ENCODE measurements around the gene MPRIP. TPM values are rescaled to one million over a fixed set of nuclear protein-coding genes. Genes with fewer than 3 reads are reported as not detected.

Gene MPRIP
- total RNA-seq, 1 experiment from 2014 or later = 443 TPM

DNA sequence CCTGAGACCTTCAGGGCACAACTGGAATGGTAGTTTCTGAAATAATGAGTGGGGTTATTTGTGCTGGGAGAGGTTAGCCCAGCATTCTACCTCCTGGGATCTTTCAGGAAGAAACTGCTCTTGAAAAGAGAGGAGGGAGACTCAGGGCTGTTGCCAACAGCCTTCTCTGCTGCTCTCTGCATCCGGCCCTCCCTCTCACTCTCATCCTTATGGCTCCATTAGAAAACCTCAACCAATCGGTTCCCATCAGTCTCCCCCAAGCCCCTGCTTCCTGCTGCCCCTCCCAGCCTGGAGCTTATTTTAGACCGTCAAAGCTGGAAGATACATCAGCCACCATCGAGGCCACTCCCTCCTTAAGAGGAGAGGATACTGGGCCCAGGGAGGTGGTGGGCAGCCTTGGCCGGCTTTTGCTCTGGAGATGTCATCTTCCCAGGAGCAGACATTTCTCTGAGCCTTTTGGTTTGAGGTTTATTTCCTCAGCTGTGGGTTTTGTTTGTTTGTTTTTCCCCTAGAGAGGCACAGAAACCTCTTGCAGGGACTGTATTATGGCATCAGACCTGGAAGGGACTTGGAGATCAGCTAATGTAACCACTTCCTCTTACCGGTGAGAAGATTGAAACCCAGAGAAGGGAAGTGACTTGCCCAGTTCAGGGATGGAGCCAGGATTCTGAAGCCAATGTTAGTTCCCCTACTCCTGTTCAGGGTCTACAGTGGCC lies 2.7 kb downstream of the MPRIP start:
- peak overlapping the region; percentile 92 for H3K4me3 ChIP-seq
- peaks cover 62% of the 10 kb centered on the region for H4K20me1 ChIP-seq (ENCODE audit: insufficient read depth)
- POLR2A ChIA-PET (ENCODE audit: unreplicated experiment) = interaction anchor here (0.6 to 0.7 kb wide), 4 partner anchors 17 to 749 kb away, joined by 3 to 9 read pairs (median 5); no protein-coding TSS in a partner anchor
- TF ChIP-seq EZH2 (IDR thresholded peaks at IDR 0.05; ENCODE audit: low read depth) = no peak
- TF ChIP-seq, protein P1, sequence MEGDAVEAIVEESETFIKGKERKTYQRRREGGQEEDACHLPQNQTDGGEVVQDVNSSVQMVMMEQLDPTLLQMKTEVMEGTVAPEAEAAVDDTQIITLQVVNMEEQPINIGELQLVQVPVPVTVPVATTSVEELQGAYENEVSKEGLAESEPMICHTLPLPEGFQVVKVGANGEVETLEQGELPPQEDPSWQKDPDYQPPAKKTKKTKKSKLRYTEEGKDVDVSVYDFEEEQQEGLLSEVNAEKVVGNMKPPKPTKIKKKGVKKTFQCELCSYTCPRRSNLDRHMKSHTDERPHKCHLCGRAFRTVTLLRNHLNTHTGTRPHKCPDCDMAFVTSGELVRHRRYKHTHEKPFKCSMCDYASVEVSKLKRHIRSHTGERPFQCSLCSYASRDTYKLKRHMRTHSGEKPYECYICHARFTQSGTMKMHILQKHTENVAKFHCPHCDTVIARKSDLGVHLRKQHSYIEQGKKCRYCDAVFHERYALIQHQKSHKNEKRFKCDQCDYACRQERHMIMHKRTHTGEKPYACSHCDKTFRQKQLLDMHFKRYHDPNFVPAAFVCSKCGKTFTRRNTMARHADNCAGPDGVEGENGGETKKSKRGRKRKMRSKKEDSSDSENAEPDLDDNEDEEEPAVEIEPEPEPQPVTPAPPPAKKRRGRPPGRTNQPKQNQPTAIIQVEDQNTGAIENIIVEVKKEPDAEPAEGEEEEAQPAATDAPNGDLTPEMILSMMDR (conservative IDR thresholded peaks at IDR 0.05) = no peak
- no peaks in the 10 kb centered on the region for H3K9me3 ChIP-seq (ENCODE audit: insufficient read depth, low read depth)
- BruUV-seq (replicated peaks) = no TSS peak
- peaks cover 77% of the 10 kb centered on the region for H3F3A ChIP-seq (ENCODE audit: insufficient read depth, low read depth)
- H3K4me1 ChIP-seq (replicated peaks; ENCODE audit: insufficient read depth) = peaks cover 59% of the 10 kb centered on the region
- H3K9me2 ChIP-seq (ENCODE audit: insufficient read depth) = no peaks in the 10 kb centered on the region
- intact Hi-C loops (cut with micrococcal nuclease; ENCODE audit: unreplicated experiment) = loop anchor here (1.0 kb wide), 3 partner anchors 7 to 45 kb away; no protein-coding TSS in a partner anchor
- peak in 1 of 2 experiments; percentile 82 for DNase-seq
- H3K79me2 ChIP-seq (ENCODE audit: low read depth) = peaks cover 74% of the 10 kb centered on the region
- peak overlapping the region; percentile 92 for H3K27ac ChIP-seq
- peak overlapping the region; percentile 99 for H3K4me2 ChIP-seq
- CTCF ChIA-PET = interaction anchor here (0.5 to 1.1 kb wide), 2 partner anchors 8 to 1262 kb away, joined by 3 read pairs; no protein-coding TSS in a partner anchor
- peaks cover 41% of the 10 kb centered on the region for H3K36me3 ChIP-seq (ENCODE audit: low read depth)
- H3K27me3 ChIP-seq (ENCODE audit: insufficient read depth, low read depth) = no peaks in the 10 kb centered on the region
- no peak overlapping the region for H2AFZ ChIP-seq

DNA sequence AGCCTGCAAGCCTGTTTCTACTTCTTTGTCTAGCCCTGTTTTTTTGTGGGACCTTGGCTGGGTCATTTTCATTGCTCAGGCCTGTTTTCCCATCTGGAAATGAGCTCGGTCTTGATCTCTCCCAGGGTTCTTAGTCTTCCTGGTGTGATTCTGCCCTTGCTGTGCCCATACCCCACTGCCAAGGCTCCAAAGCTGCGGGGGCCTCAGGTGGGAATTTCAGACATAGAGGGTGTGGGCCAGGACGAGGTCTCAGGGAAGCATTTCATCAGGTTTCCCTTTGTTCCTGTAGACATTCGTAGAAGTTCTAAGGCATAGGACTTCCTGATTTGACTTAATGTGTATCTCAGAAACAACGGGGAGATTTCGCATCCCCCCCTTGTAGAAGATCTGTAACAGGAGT lies 5.8 kb downstream of the MPRIP start:
- no peak overlapping the region; the same call in 1 of the 2 replicates for H3K4me3 ChIP-seq
- H3K4me1 ChIP-seq (replicated peaks; ENCODE audit: insufficient read depth) = peaks cover 78% of the 10 kb centered on the region
- peak overlapping the region; percentile 99 for H3K4me2 ChIP-seq
- peaks cover 41% of the 10 kb centered on the region for H3K36me3 ChIP-seq (ENCODE audit: low read depth)
- H3K27ac ChIP-seq = peak overlapping the region; percentile 57
- intact Hi-C loops (cut with micrococcal nuclease; ENCODE audit: unreplicated experiment) = no loop called here
- TF ChIP-seq EZH2 (IDR thresholded peaks at IDR 0.05; ENCODE audit: low read depth) = no peak
- TF ChIP-seq, protein P1 (conservative IDR thresholded peaks at IDR 0.05) = no peak
- H3K9me3 ChIP-seq (ENCODE audit: insufficient read depth, low read depth) = no peaks in the 10 kb centered on the region
- H3K27me3 ChIP-seq (ENCODE audit: insufficient read depth, low read depth) = no peaks in the 10 kb centered on the region
- ChIA-PET POLR2A (ENCODE audit: unreplicated experiment) (no interaction called here), CTCF (no interaction called here)
- H3K79me2 ChIP-seq (ENCODE audit: low read depth) = peaks cover 100% of the 10 kb centered on the region
- H4K20me1 ChIP-seq (ENCODE audit: insufficient read depth) = peaks cover 89% of the 10 kb centered on the region
- no peak for DNase-seq
- H2AFZ ChIP-seq = no peak overlapping the region
- BruUV-seq (replicated peaks) = no TSS peak
- no peaks in the 10 kb centered on the region for H3K9me2 ChIP-seq (ENCODE audit: insufficient read depth)
- peaks cover 97% of the 10 kb centered on the region for H3F3A ChIP-seq (ENCODE audit: insufficient read depth, low read depth)

DNA sequence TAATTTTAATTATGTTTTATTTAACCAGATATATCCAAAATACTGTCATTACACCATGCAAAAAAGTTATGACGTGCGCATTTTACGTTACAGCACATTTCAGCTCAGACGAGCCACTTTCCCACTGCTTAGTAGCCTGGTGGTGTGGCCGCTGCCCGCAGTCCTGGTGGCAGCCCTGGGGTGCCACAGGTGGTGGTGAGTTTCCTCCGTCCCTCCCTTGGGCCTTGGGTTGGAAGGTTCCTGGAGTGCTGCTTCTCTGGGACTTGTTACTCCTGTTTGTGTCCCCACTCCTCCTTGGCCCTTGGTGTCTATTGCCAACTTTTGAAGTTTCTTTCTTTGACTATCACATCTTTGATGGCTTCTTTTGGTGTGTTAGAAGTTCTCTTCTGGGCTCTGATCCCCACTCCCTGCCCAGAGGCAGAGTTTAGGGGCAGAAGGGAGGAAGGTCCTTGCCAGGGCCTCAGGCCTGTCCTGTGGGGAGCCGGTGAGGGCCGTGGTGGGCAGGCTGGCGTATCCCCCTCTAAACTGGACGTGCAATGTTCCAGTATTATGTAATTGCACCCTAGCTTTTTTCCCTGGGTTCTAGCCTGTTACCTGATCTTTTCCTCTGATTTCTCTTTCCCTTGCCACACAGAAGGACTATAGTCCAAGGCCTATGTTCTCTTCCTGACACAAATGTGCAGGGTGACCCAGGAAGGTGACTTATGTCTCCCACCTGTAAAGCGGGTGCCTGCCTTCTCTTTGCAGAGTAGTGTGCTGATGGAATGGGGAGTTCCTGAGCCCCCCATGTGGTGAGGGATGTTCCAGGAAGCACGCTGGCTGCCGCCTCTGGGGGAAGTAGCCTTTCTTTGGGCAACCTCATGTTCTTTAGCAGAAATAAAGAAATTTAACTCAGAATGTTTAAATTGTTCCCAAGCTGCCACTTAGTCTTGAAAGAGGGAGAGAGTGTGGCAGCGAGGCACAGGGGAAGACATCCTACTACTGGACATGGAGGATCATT lies 8.4 kb downstream of the MPRIP start:
- Histone ChIP-seq H3F3A (ENCODE audit: insufficient read depth, low read depth) (peaks cover 99% of the 10 kb centered on the region), H3K27ac (peak overlapping the region; percentile 84), H4K20me1 (ENCODE audit: insufficient read depth) (peaks cover 92% of the 10 kb centered on the region), H3K9me3 (ENCODE audit: insufficient read depth, low read depth) (no peaks in the 10 kb centered on the region), H3K4me1 (replicated peaks; ENCODE audit: insufficient read depth) (peaks cover 100% of the 10 kb centered on the region), H3K4me3 (peak overlapping the region; percentile 9; the same call in 1 of the 2 replicates), H2AFZ (no peak overlapping the region), H3K36me3 (ENCODE audit: low read depth) (peaks cover 40% of the 10 kb centered on the region), H3K27me3 (ENCODE audit: insufficient read depth, low read depth) (no peaks in the 10 kb centered on the region), H3K4me2 (peak overlapping the region; percentile 68), H3K9me2 (ENCODE audit: insufficient read depth) (no peaks in the 10 kb centered on the region), H3K79me2 (ENCODE audit: low read depth) (peaks cover 100% of the 10 kb centered on the region)
- BruUV-seq (replicated peaks) = no TSS peak
- ChIA-PET POLR2A (ENCODE audit: unreplicated experiment) (interaction anchor here (0.6 to 0.9 kb wide), 4 partner anchors 13 to 635 kb away, joined by 4 to 14 read pairs (median 8); no protein-coding TSS in a partner anchor), CTCF (interaction anchor here (0.7 kb wide), 1 partner anchor 19 kb away, joined by 4 read pairs; no protein-coding TSS in a partner anchor)
- no peak for TF ChIP-seq EZH2 (IDR thresholded peaks at IDR 0.05; ENCODE audit: low read depth)
- intact Hi-C loops (cut with micrococcal nuclease; ENCODE audit: unreplicated experiment) = loop anchor here (1.0 to 5.0 kb wide), 3 partner anchors 28 to 102 kb away; no protein-coding TSS in a partner anchor
- peak in 1 of 2 experiments; percentile 27 for DNase-seq

All from PC-9 (cell line).